Measurements from ENCODE around the gene ZSWIM9. TPM values are rescaled to one million over a fixed set of nuclear protein-coding genes. Genes with fewer than 3 reads are reported as not detected.
"Not testable (repeated sequence)": the region's sequence is repeated elsewhere in the genome, so short reads cannot be mapped to it uniquely, and the experiment has no call there.

Gene ZSWIM9
- total RNA-seq, 1 donor from 2014 or later = 5.4 TPM

DNA sequence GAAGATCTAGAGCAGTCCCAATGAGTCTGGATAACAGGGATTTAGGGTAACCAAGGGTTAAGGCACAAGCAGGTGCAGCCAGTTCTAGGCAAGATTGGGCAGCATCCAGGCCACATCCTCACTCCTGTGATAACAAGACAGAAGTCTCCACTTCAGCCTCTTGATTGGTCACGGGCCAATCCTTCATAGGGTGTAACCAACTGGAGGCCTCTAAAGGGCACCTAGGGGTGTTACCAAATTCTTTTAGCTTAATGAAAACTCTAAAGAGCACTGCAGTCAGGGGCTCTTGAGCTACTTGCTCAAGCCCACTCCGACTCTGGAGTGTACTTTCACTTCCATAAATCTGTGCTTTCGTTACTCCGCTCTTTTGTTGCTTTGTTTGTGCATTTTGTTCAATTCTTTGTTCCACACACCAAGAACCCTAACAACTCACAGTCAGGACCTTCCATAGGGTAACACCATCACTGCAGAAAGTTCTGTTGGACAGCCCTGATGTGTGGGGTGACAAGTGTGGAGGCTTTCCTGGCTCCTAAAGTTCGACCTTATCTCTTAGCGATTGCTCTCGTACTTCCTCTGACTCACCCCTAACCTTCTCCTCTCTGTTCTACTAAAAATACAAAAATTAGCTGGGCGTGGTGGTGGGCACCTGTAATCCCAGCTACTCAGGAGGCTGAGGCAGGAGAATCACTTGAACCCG lies 36.1 kb downstream of the ZSWIM9 start:
- TF ChIP-seq POLR2A (IDR thresholded peaks at IDR 0.05) = no peak
- no peak for TF ChIP-seq POLR2AphosphoS5 (IDR thresholded peaks at IDR 0.05; ENCODE audit: insufficient read depth in 1 of 2, low read depth in 1 of 2)
- TF ChIP-seq, protein P1, sequence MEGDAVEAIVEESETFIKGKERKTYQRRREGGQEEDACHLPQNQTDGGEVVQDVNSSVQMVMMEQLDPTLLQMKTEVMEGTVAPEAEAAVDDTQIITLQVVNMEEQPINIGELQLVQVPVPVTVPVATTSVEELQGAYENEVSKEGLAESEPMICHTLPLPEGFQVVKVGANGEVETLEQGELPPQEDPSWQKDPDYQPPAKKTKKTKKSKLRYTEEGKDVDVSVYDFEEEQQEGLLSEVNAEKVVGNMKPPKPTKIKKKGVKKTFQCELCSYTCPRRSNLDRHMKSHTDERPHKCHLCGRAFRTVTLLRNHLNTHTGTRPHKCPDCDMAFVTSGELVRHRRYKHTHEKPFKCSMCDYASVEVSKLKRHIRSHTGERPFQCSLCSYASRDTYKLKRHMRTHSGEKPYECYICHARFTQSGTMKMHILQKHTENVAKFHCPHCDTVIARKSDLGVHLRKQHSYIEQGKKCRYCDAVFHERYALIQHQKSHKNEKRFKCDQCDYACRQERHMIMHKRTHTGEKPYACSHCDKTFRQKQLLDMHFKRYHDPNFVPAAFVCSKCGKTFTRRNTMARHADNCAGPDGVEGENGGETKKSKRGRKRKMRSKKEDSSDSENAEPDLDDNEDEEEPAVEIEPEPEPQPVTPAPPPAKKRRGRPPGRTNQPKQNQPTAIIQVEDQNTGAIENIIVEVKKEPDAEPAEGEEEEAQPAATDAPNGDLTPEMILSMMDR (IDR thresholded peaks at IDR 0.05) = no peak
- Histone ChIP-seq H3K4me3 (no peak overlapping the region), H3K9me3 (no peaks in the 10 kb centered on the region), H3K36me3 (peaks cover 0 to 7% of the 10 kb centered on the region in 2 donors), H3K27ac (no peak overlapping the region), H3K27me3 (no peaks in the 10 kb centered on the region), H3K4me1 (peaks cover 15% of the 10 kb centered on the region)
- intact Hi-C loops (cut with DNase I) = no loop called here
- no peak for DNase-seq (ENCODE audit: extremely low spot score in 2 of 2)

DNA sequence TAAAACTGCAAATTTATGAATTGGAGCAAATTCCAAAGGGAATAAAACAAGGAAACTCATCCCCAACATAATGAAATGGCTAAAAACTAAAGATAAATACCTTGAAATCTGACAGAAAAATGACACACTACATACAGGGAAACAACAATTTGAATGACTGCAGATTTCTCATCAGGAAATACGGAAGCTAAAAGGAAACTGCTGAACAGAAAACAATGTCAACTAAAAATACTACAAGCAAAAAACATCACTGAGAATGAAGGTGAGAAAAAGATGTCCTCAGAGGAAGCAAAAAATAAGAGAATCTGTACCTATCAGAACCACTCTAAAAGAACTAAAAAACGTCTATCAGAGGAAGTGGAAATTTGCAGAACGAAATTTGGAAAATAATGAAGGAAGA lies 39.5 kb downstream of the ZSWIM9 start:
- Histone ChIP-seq H3K4me1 (no peaks in the 10 kb centered on the region), H3K36me3 (peaks cover 0 to 7% of the 10 kb centered on the region in 2 donors), H3K27ac (no peak overlapping the region), H3K4me3 (no peak overlapping the region), H3K27me3 (no peaks in the 10 kb centered on the region), H3K9me3 (no peaks in the 10 kb centered on the region)
- DNase-seq (ENCODE audit: extremely low spot score in 2 of 2) = no peak
- TF ChIP-seq, protein P1 (IDR thresholded peaks at IDR 0.05) = no peak
- TF ChIP-seq POLR2A (IDR thresholded peaks at IDR 0.05) (no peak), POLR2AphosphoS5 (IDR thresholded peaks at IDR 0.05; ENCODE audit: insufficient read depth in 1 of 2, low read depth in 1 of 2) (no peak)
- intact Hi-C loops (cut with DNase I) = no loop called here

DNA sequence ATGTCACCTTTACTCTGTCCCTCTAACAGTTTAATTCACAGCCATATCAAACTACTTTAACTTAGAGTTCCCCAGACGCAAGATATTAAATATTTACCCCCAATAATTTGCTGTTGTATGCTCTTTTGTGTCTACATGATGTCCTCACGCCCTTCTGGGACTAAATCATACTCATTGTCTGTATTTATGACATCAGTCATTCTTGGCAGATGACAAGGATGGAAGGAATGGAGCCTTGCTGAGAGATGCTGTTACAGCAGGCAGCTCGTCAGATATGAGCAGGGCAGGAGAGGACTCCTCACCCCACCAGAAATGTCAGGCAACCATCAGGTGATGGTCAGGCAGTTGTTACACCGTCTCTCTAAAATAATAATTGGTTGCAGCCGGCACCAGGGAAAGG lies 43.5 kb downstream of the ZSWIM9 start:
- Histone ChIP-seq H3K9me3 (no peaks in the 10 kb centered on the region), H3K27ac (no peak overlapping the region), H3K27me3 (no peaks in the 10 kb centered on the region), H3K4me1 (no peaks in the 10 kb centered on the region), H3K4me3 (no peak overlapping the region), H3K36me3 (peaks cover 0 to 7% of the 10 kb centered on the region in 2 donors)
- intact Hi-C loops (cut with DNase I) = no loop called here
- TF ChIP-seq POLR2A (IDR thresholded peaks at IDR 0.05) (no peak), POLR2AphosphoS5 (IDR thresholded peaks at IDR 0.05; ENCODE audit: insufficient read depth in 1 of 2, low read depth in 1 of 2) (no peak)
- TF ChIP-seq, protein P1 (IDR thresholded peaks at IDR 0.05) = no peak
- no peak for DNase-seq (ENCODE audit: extremely low spot score in 2 of 2)

GRCh38 chr19:48216933-48217332 lies 46.5 kb downstream of the ZSWIM9 start:
- no peaks in the 10 kb centered on the region for H3K27me3 ChIP-seq
- H3K4me1 ChIP-seq = no peaks in the 10 kb centered on the region
- TF ChIP-seq, protein P1 (IDR thresholded peaks at IDR 0.05) = no peak
- no peak for TF ChIP-seq POLR2A (IDR thresholded peaks at IDR 0.05)
- DNase-seq (ENCODE audit: extremely low spot score in 2 of 2) = no peak
- intact Hi-C loops (cut with DNase I) = no loop called here
- no peaks in the 10 kb centered on the region for H3K9me3 ChIP-seq
- H3K36me3 ChIP-seq = no peaks in the 10 kb centered on the region
- no peak overlapping the region for H3K27ac ChIP-seq
- H3K4me3 ChIP-seq = no peak overlapping the region

GRCh38 chr19:48218997-48219396 lies 48.5 kb downstream of the ZSWIM9 start:
- Histone ChIP-seq H3K27ac (no peak overlapping the region), H3K27me3 (no peaks in the 10 kb centered on the region), H3K36me3 (no peaks in the 10 kb centered on the region), H3K4me1 (no peaks in the 10 kb centered on the region), H3K4me3 (no peak overlapping the region), H3K9me3 (no peaks in the 10 kb centered on the region)
- intact Hi-C loops (cut with DNase I) = no loop called here
- DNase-seq (ENCODE audit: extremely low spot score in 2 of 2) = no peak
- TF ChIP-seq POLR2AphosphoS5 (IDR thresholded peaks at IDR 0.05; ENCODE audit: insufficient read depth in 1 of 2, low read depth in 1 of 2) (no peak), POLR2A (IDR thresholded peaks at IDR 0.05) (no peak)
- TF ChIP-seq, protein P1 (IDR thresholded peaks at IDR 0.05) = no peak

GRCh38 chr19:48220784-48221183 lies 50.3 kb downstream of the ZSWIM9 start:
- intact Hi-C loops (cut with DNase I); H3K27me3 ChIP-seq; H3K9me3 ChIP-seq; H3K4me3 ChIP-seq; H3K36me3 ChIP-seq; H3K4me1 ChIP-seq; H3K27ac ChIP-seq; DNase-seq (ENCODE audit: extremely low spot score in 2 of 2): not testable (repeated sequence)

Measured in vagina (tissue), 2 donors.